Keratinocyte (primary cell): ENCODE results near the gene ARL3. TPM values are rescaled to one million over a fixed set of nuclear protein-coding genes. Genes with fewer than 3 reads are reported as not detected.

Source experiments
- DNase-seq: peaks from one replicate; pipeline ENCODE4 v3.0.0-alpha.2; 2011; ENCODE audit warnings: low read depth, missing footprints, low spot score
- FAIRE-seq: peaks from 2 replicates; lab custom pipeline; 2011; peaks lifted over from hg19 to GRCh38; lab: Jason Lieb, UNC
- H2AFZ ChIP-seq: 2 replicates; pipeline ENCODE4 v1.6.0; 2012; ENCODE audit warnings: low read length, control low read depth, inconsistent platforms; ENCODE audit not compliant: control insufficient read depth
- H3K27ac ChIP-seq: 2 replicates; pipeline ENCODE4 v1.5.1; 2011; ENCODE audit warnings: low read length; ENCODE audit not compliant: control insufficient read depth, insufficient read depth
- H3K27me3 ChIP-seq: 3 replicates; pipeline ENCODE4 v1.6.0; 2011; ENCODE audit warnings: low read length; ENCODE audit not compliant: control insufficient read depth, insufficient read depth; ENCODE audit errors: extremely low read depth
- H3K36me3 ChIP-seq, 2 experiments: 2 replicates in 1 of 2; 3 replicates in 1 of 2; pipeline ENCODE4 v1.5.1; 2011; ENCODE audit warnings: low read length in 2 of 2, mild to moderate bottlenecking in 1 of 2; ENCODE audit not compliant: control insufficient read depth in 2 of 2, insufficient read depth in 2 of 2; ENCODE audit errors: extremely low read depth in 1 of 2
- H3K4me1 ChIP-seq: 3 replicates; pipeline ENCODE4 v1.5.1; 2011; ENCODE audit warnings: low read length; ENCODE audit not compliant: control insufficient read depth, insufficient read depth; ENCODE audit errors: extremely low read depth
- H3K4me2 ChIP-seq: 3 replicates; pipeline ENCODE4 v1.6.0; 2011; ENCODE audit warnings: low read depth, low read length; ENCODE audit not compliant: control insufficient read depth, insufficient read depth; ENCODE audit errors: extremely low read depth
- H3K4me3 ChIP-seq, 3 experiments: fragments of 200-600 bp in 1 of 3; sonication (generic) in 1 of 3; 2 replicates in 2 of 3; 3 replicates in 1 of 3; pipeline ENCODE4 v1.5.1; 2011 to 2016; ENCODE audit warnings: low read length in 3 of 3, mild to moderate bottlenecking in 3 of 3, control low read depth in 2 of 3, inconsistent platforms in 1 of 3, low read depth in 1 of 3, mixed read lengths in 1 of 3, mixed run types in 1 of 3, moderate library complexity in 1 of 3; ENCODE audit not compliant: control insufficient read depth in 2 of 3, insufficient read depth in 2 of 3; ENCODE audit errors: extremely low read depth in 1 of 3
- H3K79me2 ChIP-seq: 2 replicates; pipeline ENCODE4 v1.6.0; 2012; ENCODE audit warnings: low read length; ENCODE audit not compliant: control insufficient read depth, insufficient read depth
- H3K9ac ChIP-seq: 3 replicates; pipeline ENCODE4 v1.6.0; 2011; ENCODE audit warnings: low read length; ENCODE audit not compliant: control insufficient read depth, insufficient read depth; ENCODE audit errors: extremely low read depth
- H3K9me1 ChIP-seq: 3 replicates; pipeline ENCODE4 v1.6.0; 2011; ENCODE audit warnings: low read length; ENCODE audit not compliant: control insufficient read depth, insufficient read depth; ENCODE audit errors: extremely low read depth
- H3K9me3 ChIP-seq: 2 replicates; pipeline ENCODE4 v1.5.1; 2012; ENCODE audit warnings: low read depth, low read length; ENCODE audit not compliant: control insufficient read depth
- H4K20me1 ChIP-seq: 3 replicates; pipeline ENCODE4 v1.6.0; 2011; ENCODE audit warnings: low read length; ENCODE audit not compliant: control insufficient read depth, insufficient read depth; ENCODE audit errors: extremely low read depth
- CTCF ChIP-seq, 3 experiments: IDR thresholded peaks in 1 of 3; conservative IDR thresholded peaks in 1 of 3; optimal IDR thresholded peaks in 1 of 3; 2 replicates in 2 of 3; 3 replicates in 1 of 3; pipeline versions ENCODE3 to v1.5.1; 2011; ENCODE audit warnings: low read length in 3 of 3, mild to moderate bottlenecking in 3 of 3, moderate library complexity in 2 of 3, control low read depth in 1 of 3, inconsistent platforms in 1 of 3; ENCODE audit not compliant: insufficient read depth in 2 of 3; ENCODE audit errors: extremely low read depth in 1 of 3
- EZH2 ChIP-seq: IDR thresholded peaks from one replicate; pipeline ENCODE4 v1.6.1; 2012; ENCODE audit warnings: inconsistent platforms, mild to moderate bottlenecking, low read length, moderate library complexity
- dilution Hi-C: fragments of 300-500 bp; cut with MboI; formaldehyde crosslinking; loops from one replicate; pipeline ENCODE4 v1.7.0; 2020; ENCODE audit warnings: low sequenced_read_pairs; ENCODE audit not compliant: extremely low pct_ligation_motif_present
- polyA plus RNA-seq, 5 experiments: library from polyadenylated mRNA; depleted of rRNA in 3 of 5; stranded (reverse) in 3 of 5; stranded (forward) in 1 of 5; unstranded in 1 of 5; fragments of >200 nt; gene quantifications; 1 replicate in 1 of 5; 2 replicates in 3 of 5; 3 replicates in 1 of 5; pipeline versions ENCODE4 v1.2.1 to v1.2.3, GENCODE V29; 2011 to 2012; ENCODE audit warnings: missing spikeins in 2 of 5, low read depth in 1 of 5, low replicate concordance in 1 of 5

The ARL3 gene
- polyA plus RNA-seq, 1 donor (not counting 4 experiments of a cell fraction or from before 2014, with no cell fraction given), result 10.7 TPM

GRCh38 chr10:102710609-102711008 is 3.6 kb downstream of the ARL3 start:
- Histone ChIP-seq H3K36me3 (no peaks in the 10 kb centered on the region), H3K4me1 (peaks cover 14% of the 10 kb centered on the region), H3K79me2 (peaks cover 16% of the 10 kb centered on the region), H2AFZ (no peak overlapping the region), H3K9me3 (no peaks in the 10 kb centered on the region), H3K9me1 (no peaks in the 10 kb centered on the region), H3K9ac (no peak overlapping the region), H3K4me2 (no peak overlapping the region), H4K20me1 (no peaks in the 10 kb centered on the region), H3K27me3 (no peaks in the 10 kb centered on the region), H3K4me3 (no peak overlapping the region), H3K27ac (no peak overlapping the region)
- TF ChIP-seq EZH2 (no peak), CTCF (optimal IDR thresholded peaks at IDR 0.05 in 1 of 3, IDR thresholded peaks at IDR 0.05 in 1 of 3, conservative IDR thresholded peaks at IDR 0.05 in 1 of 3; ENCODE audit: extremely low read depth in 1 of 3, insufficient read depth in 2 of 3, low read length in 3 of 3) (no peak)
- no peak for DNase-seq
- FAIRE-seq, result no peak
- dilution Hi-C loops, result no loop called here

GRCh38 chr10:102705531-102705930 is 8.7 kb downstream of the ARL3 start:
- Histone ChIP-seq H3K9me1 (no peaks in the 10 kb centered on the region), H3K4me2 (no peak overlapping the region), H3K36me3 (no peaks in the 10 kb centered on the region), H3K27me3 (no peaks in the 10 kb centered on the region), H3K27ac (no peak overlapping the region), H3K9me3 (no peaks in the 10 kb centered on the region), H3K4me3 (no peak overlapping the region), H3K4me1 (peaks cover 1% of the 10 kb centered on the region), H2AFZ (no peak overlapping the region), H3K79me2 (no peaks in the 10 kb centered on the region), H3K9ac (no peak overlapping the region), H4K20me1 (no peaks in the 10 kb centered on the region)
- TF ChIP-seq CTCF (optimal IDR thresholded peaks at IDR 0.05 in 1 of 3, IDR thresholded peaks at IDR 0.05 in 1 of 3, conservative IDR thresholded peaks at IDR 0.05 in 1 of 3; ENCODE audit: extremely low read depth in 1 of 3, insufficient read depth in 2 of 3, low read length in 3 of 3) (no peak), EZH2 (no peak)
- dilution Hi-C loops, result no loop called here
- no peak for DNase-seq
- FAIRE-seq, result no peak
